Astrocyte (in vitro differentiated cells and primary cell): ENCODE results near the gene ARCN1.

Experiments used
- EZH2 ChIP-seq: IDR thresholded peaks from 2 replicates; pipeline ENCODE4 v1.6.1; 2012; ENCODE audit warnings: mild to moderate bottlenecking, low read length, inconsistent platforms; ENCODE audit not compliant: insufficient read depth
- TF ChIP-seq, protein P1 (sequence below): IDR thresholded peaks from 2 replicates; pipeline ENCODE4 v1.5.1; 2011; ENCODE audit warnings: low read depth, mild to moderate bottlenecking, inconsistent platforms, low read length, moderate library complexity; ENCODE audit not compliant: insufficient read depth

DNA sequence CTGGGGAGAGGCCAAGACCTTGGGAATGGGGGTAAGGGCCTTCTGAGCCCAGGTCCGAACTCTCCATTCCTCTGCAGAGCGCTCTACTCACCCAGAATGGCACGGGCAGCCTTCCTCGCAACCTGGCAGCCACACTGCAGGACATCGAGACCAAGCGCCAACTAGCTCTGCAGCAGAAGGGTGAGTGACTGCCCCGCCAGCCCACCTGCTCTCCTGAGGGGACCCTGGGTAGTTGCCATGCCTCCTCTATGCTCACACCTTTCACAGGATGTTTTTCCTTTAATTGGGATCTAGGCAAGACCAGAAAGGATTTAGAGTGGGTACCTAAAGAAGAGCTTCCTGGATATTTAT lies 71.8 kb downstream of the ARCN1 start:
- TF ChIP-seq, protein P1, sequence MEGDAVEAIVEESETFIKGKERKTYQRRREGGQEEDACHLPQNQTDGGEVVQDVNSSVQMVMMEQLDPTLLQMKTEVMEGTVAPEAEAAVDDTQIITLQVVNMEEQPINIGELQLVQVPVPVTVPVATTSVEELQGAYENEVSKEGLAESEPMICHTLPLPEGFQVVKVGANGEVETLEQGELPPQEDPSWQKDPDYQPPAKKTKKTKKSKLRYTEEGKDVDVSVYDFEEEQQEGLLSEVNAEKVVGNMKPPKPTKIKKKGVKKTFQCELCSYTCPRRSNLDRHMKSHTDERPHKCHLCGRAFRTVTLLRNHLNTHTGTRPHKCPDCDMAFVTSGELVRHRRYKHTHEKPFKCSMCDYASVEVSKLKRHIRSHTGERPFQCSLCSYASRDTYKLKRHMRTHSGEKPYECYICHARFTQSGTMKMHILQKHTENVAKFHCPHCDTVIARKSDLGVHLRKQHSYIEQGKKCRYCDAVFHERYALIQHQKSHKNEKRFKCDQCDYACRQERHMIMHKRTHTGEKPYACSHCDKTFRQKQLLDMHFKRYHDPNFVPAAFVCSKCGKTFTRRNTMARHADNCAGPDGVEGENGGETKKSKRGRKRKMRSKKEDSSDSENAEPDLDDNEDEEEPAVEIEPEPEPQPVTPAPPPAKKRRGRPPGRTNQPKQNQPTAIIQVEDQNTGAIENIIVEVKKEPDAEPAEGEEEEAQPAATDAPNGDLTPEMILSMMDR: no peak
- no peak for TF ChIP-seq EZH2
